NT2/D1 (cell line): ENCODE measurements around the gene KCNN3.

ENCODE experiments used
- SUZ12 ChIP-seq: IDR thresholded peaks from 2 replicates; pipeline ENCODE4 v1.6.1; 2011; ENCODE audit not compliant: insufficient read length, insufficient read depth; ENCODE audit errors: extremely low read depth
- YY1 ChIP-seq: IDR thresholded peaks from 2 replicates; pipeline ENCODE4 v1.6.1; 2011; ENCODE audit not compliant: insufficient read length, insufficient read depth

DNA sequence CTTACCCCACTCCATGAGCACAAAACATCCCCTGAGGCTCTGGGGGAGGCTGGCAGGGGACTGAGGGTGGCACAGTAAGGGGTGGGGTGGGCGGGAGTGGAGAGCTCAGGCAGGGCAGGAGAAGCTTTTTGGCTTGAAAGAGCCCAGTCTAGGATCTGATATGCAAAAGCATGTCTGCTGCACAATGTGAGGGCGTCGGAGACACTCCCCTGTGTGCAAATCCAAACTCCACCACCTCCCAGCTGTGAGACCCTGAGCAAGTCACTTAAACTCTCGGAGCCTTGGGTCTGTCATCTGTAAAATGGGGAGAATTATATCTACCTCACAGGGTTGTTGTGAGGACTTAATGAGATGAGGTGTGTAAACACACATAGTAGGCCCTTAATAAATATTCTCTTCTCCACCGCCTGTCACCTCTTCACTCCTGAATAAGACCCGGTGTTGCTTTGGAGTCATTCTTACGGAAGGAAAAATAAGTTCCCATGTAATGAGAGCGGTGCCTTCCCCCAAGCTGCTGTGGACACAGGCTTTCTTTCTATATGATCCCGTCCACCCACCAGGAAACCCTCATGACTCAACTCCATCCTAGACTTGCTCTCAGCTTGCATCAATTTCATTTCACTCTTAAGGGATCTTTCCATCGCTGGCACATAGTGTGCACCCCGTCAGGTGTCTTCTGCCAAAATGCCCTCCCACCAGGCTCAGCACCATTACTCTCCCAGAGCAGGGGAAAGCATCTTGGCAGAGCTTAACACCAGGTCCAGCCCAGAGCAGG, 12.5 kb downstream of the KCNN3 start:
- TF ChIP-seq YY1 (no peak), SUZ12 (no peak)
